Brain microvascular endothelial cell (primary cell): Measurements from ENCODE around the gene SPECC1.
"Not testable (repeated sequence)": the region's sequence is repeated elsewhere in the genome, so short reads cannot be mapped to it uniquely, and the experiment has no call there.

Source experiments
- DNase-seq: peaks from one replicate; pipeline ENCODE4 v3.0.0-alpha.2; 2020
- H3K27ac ChIP-seq: fragments of 250-450 bp; sonication (Bioruptor Pico); 2 replicates; pipeline ENCODE4 v1.5.1; 2020; ENCODE audit warnings: mild to moderate bottlenecking, moderate library complexity
- H3K27me3 ChIP-seq: fragments of 250-450 bp; sonication (Bioruptor Pico); replicated peaks from 2 replicates; pipeline ENCODE4 v1.5.1; 2020; ENCODE audit warnings: mild to moderate bottlenecking
- H3K36me3 ChIP-seq: fragments of 250-450 bp; sonication (Bioruptor Pico); replicated peaks from 2 replicates; pipeline ENCODE4 v1.5.1; 2020; ENCODE audit warnings: mild to moderate bottlenecking
- H3K4me3 ChIP-seq: 2 replicates; pipeline ENCODE4 v1.5.1; 2011; ENCODE audit warnings: low read depth, mild to moderate bottlenecking, control low read depth, low read length, moderate library complexity
- in situ Hi-C: cut with HindIII; loops from 2 replicates; pipeline ENCODE4 v1.10.0; 2017; ENCODE audit warnings: low sequenced_read_pairs, low pct_ligation_motif_present
- TF ChIP-seq, protein P1 (sequence below): IDR thresholded peaks from 2 replicates; pipeline ENCODE4 v1.5.1; 2011; ENCODE audit warnings: low read depth, mild to moderate bottlenecking, moderate library complexity, low read length, control low read depth, inconsistent platforms; ENCODE audit errors: missing control alignments

Gene SPECC1

DNA sequence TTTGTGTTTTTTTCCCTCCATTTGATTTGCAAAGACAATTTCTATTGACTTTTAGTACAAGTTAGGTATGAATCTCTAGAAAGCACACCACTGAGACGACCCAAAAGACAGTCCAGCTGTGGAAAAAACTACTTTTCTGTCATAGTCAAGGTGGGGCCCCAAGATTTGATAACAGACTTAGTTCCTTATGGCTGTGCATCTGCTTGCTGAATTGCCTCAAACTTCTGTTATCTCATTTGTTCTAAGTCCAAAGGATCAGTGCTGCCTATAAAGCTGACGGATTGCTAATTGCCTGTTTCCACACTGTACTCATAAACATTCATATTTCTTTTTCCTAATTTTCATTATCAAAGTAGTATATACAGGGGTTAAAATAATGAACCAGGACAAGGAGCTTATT, 180.8 kb downstream of the SPECC1 start:
- TF ChIP-seq, protein P1, sequence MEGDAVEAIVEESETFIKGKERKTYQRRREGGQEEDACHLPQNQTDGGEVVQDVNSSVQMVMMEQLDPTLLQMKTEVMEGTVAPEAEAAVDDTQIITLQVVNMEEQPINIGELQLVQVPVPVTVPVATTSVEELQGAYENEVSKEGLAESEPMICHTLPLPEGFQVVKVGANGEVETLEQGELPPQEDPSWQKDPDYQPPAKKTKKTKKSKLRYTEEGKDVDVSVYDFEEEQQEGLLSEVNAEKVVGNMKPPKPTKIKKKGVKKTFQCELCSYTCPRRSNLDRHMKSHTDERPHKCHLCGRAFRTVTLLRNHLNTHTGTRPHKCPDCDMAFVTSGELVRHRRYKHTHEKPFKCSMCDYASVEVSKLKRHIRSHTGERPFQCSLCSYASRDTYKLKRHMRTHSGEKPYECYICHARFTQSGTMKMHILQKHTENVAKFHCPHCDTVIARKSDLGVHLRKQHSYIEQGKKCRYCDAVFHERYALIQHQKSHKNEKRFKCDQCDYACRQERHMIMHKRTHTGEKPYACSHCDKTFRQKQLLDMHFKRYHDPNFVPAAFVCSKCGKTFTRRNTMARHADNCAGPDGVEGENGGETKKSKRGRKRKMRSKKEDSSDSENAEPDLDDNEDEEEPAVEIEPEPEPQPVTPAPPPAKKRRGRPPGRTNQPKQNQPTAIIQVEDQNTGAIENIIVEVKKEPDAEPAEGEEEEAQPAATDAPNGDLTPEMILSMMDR: no peak

DNA sequence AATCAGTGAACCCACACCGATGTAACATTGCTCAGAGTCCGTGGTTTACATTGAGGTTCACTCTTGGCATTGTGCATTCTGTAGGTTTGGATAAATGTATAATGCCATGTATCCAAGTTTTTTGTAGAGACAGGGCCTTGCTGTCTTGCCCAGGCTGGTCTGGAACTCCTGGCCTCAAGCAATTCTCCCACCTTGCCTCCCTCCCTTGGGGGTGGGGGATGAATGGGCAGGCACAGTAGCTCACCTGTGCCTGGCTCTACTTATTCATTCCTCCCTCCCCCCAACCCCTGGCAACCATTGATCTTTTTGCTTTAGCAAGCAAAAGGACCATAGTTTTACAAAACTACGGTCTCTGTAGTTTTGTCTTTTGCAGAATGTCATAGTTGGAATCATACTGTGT, 181.4 kb downstream of the SPECC1 start:
- DNase-seq: no peak
- TF ChIP-seq, protein P1: no peak
- no peak overlapping the region for H3K27ac ChIP-seq
- no peaks in the 10 kb centered on the region for H3K27me3 ChIP-seq
- no peaks in the 10 kb centered on the region for H3K36me3 ChIP-seq
- no peak overlapping the region for H3K4me3 ChIP-seq
- in situ Hi-C loops: no loop called here

More for the DNA sequence above, 180.8 kb downstream of the SPECC1 start:
- H3K36me3 ChIP-seq: no peaks in the 10 kb centered on the region
- no peak for DNase-seq
- H3K4me3 ChIP-seq: no peak overlapping the region
- no peaks in the 10 kb centered on the region for H3K27me3 ChIP-seq
- in situ Hi-C loops: no loop called here
- H3K27ac ChIP-seq: no peak overlapping the region

DNA sequence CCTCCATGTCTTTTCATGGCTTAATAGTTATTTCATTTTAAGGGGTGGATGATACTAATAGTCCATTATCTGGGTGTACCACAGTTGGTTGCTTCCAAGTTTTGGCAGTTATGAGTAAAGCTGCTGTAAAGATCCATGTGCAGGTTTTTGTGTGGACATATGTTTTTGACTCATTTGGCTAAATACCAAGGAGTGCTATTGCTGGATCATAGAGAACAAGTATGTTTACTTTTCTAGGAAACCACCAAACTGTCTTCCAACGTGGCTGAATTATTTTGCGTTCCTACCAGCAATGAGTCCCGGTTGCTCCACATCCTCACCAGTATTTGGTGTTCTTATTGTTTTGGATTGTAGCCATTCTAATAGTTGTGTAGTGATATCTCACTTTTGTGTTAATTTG, 181.9 kb downstream of the SPECC1 start:
- no peak overlapping the region for H3K27ac ChIP-seq
- no peaks in the 10 kb centered on the region for H3K36me3 ChIP-seq
- peak; percentile 68 for DNase-seq

DNA sequence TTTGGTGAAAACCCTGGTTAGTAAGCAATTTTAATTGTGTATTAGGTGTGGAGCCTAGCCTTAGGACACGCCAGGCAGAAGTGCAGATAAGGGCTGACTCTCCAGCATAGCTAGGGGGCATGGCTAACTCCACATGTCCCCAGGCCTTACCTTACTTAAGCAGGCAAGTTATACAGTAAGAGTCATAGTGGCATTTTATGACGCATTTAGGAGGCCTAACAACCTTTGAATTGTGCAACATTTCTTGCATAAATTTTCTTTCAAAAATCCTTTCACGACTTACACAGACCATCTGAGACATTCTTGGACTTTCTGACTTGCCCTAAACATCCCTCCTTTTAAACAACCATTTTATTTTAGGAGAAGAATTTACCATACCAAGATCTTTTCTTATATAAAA, 187.1 kb downstream of the SPECC1 start:
- in situ Hi-C loops, H3K4me3 ChIP-seq, H3K27ac ChIP-seq, DNase-seq, H3K36me3 ChIP-seq, H3K27me3 ChIP-seq: not testable (repeated sequence)

More for the DNA sequence above, 181.9 kb downstream of the SPECC1 start:
- Histone ChIP-seq H3K27me3 (no peaks in the 10 kb centered on the region), H3K4me3 (no peak overlapping the region)
- in situ Hi-C loops: no loop called here
- TF ChIP-seq, protein P1: no peak

DNA sequence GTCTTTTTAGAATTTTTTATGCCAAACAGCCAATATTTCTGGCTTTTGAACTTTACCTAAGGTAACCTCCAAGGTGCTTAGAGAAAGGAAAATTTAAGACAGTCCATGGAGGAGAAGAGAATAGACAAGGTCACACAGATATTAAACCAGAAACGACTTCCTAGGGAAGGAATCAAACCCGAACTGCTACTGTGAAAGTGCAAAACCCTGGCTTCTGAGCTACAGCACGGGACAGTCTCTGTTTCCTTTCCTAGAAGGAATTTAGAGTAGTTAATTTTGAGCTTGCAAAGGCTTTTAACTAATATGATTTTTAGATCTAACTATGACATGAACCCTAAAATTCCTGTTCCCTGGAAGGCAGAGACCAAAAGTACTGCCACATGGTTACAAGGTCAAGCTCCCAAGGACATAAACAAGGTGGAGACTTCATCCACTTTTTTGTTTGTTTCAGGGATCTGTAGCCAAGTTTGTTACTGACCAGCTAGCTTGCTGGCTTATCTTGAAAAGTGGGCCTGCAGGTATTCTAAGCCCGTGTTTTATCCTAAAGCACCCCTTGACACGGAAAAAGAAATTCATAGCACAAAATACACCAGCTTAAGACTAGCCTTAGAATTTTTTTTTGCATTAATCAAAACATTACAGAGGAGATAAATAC, 188.2 kb downstream of the SPECC1 start:
- TF ChIP-seq, protein P1: no peak
- Histone ChIP-seq H3K4me3 (no peak overlapping the region), H3K27ac (no peak overlapping the region), H3K36me3 (no peaks in the 10 kb centered on the region), H3K27me3 (no peaks in the 10 kb centered on the region)
- no peak for DNase-seq
- in situ Hi-C loops: no loop called here

DNA sequence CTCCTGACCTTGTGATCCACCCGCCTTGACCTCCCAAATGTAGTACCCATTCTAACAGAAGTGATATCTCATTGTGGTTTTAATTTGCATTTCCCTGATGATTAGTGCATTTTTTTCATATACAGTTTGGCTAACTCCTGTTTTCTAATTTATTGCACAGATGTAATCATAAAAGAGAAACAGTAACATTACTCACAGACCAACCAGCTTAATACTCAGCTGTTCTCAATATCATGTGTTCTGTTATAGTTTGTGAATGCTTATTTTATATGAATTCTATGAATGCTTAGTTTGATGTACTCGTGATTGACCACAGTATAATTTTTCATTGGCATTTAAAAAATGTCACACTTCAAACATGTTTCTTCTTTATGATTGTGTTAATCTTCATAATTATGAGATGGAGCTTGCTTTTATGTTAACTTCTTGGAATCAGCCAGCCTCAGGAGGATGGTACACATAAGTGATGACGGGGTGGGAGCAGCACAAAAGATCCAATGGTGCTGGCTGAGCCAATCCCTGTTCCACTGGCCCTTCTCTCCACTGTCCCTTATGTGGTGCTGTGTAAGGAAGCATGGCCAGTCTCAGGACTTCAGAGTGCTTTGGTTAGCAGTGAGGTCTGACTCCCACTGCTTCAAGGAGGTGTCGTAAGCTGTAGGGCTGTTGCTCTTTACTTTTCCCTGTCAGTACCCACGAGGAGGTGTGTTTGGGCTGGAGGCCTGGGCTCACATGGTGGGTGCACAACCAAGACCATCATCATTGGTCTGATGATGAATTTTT, 191.0 kb downstream of the SPECC1 start:
- no peaks in the 10 kb centered on the region for H3K27me3 ChIP-seq
- TF ChIP-seq, protein P1: no peak
- H3K36me3 ChIP-seq: no peaks in the 10 kb centered on the region
- H3K4me3 ChIP-seq: no peak overlapping the region
- in situ Hi-C loops: no loop called here
- no peak for DNase-seq
- H3K27ac ChIP-seq: no peak overlapping the region
